ENCODE data around the gene VAMP8. TPM values are rescaled to one million over a fixed set of nuclear protein-coding genes. Genes with fewer than 3 reads are reported as not detected.
A peak's percentile ranks its signal among the peaks of the same experiment; 100 is the strongest.
"Not testable (repeated sequence)": the region's sequence is repeated elsewhere in the genome, so short reads cannot be mapped to it uniquely, and the experiment has no call there.

The VAMP8 gene
- total and polyA plus RNA-seq, 4 donors, result 29.2 to 140 (median 79.4) TPM

DNA sequence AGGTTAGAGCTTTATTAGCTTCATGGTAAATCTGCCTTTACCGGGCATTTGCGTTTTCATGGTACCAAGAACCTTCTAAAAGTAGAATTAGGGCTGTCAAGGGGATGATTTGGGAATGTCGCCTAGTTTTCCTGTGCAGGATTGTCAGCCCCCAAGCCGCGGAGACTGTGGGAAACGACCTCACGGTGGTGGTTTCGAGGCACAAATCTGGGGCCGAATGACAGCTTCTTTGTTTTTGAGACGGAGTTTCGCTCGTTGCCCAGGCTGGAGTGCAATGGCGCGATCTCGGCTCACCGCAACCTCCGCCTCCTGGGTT lies 38.0 kb downstream of the VAMP8 start:
- Histone ChIP-seq H3K27ac (ENCODE audit: low read depth in 1 of 2, low read length in 2 of 2) (peak overlapping the region in 1 of 2 donors; percentile 50), H3K4me1 (ENCODE audit: control insufficient read depth in 4 of 4, insufficient read depth in 4 of 4, low read length in 3 of 4) (peaks cover 0 to 26% (median 17%) of the 10 kb centered on the region in 4 donors), H3K4me3 (ENCODE audit: low read depth in 1 of 3, low read length in 3 of 3) (no peak overlapping the region), H3K9ac (ENCODE audit: low read depth in 1 of 2, low read length in 2 of 2) (no peak overlapping the region), H3K9me3 (ENCODE audit: control insufficient read depth in 4 of 4, low read length in 3 of 4) (no peaks in the 10 kb centered on the region), H3K36me3 (ENCODE audit: control insufficient read depth in 4 of 4, insufficient read depth in 3 of 4, low read depth in 1 of 4, low read length in 3 of 4) (peaks cover 0 to 9% (median 2%) of the 10 kb centered on the region in 4 donors), H3K27me3 (ENCODE audit: control insufficient read depth in 4 of 4, insufficient read depth in 4 of 4, low read length in 3 of 4) (no peaks in the 10 kb centered on the region)
- TF ChIP-seq HNF4G (IDR thresholded peaks at IDR 0.05), result no peak
- TF ChIP-seq HNF4A (conservative IDR thresholded peaks at IDR 0.05), result no peak
- TF ChIP-seq SP1 (IDR thresholded peaks at IDR 0.05), result no peak
- TF ChIP-seq, protein P1, sequence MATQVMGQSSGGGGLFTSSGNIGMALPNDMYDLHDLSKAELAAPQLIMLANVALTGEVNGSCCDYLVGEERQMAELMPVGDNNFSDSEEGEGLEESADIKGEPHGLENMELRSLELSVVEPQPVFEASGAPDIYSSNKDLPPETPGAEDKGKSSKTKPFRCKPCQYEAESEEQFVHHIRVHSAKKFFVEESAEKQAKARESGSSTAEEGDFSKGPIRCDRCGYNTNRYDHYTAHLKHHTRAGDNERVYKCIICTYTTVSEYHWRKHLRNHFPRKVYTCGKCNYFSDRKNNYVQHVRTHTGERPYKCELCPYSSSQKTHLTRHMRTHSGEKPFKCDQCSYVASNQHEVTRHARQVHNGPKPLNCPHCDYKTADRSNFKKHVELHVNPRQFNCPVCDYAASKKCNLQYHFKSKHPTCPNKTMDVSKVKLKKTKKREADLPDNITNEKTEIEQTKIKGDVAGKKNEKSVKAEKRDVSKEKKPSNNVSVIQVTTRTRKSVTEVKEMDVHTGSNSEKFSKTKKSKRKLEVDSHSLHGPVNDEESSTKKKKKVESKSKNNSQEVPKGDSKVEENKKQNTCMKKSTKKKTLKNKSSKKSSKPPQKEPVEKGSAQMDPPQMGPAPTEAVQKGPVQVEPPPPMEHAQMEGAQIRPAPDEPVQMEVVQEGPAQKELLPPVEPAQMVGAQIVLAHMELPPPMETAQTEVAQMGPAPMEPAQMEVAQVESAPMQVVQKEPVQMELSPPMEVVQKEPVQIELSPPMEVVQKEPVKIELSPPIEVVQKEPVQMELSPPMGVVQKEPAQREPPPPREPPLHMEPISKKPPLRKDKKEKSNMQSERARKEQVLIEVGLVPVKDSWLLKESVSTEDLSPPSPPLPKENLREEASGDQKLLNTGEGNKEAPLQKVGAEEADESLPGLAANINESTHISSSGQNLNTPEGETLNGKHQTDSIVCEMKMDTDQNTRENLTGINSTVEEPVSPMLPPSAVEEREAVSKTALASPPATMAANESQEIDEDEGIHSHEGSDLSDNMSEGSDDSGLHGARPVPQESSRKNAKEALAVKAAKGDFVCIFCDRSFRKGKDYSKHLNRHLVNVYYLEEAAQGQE (IDR thresholded peaks at IDR 0.05), result no peak
- TF ChIP-seq, protein P2, sequence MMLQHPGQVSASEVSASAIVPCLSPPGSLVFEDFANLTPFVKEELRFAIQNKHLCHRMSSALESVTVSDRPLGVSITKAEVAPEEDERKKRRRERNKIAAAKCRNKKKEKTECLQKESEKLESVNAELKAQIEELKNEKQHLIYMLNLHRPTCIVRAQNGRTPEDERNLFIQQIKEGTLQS (IDR thresholded peaks at IDR 0.05), result no peak
- TF ChIP-seq, protein P3, sequence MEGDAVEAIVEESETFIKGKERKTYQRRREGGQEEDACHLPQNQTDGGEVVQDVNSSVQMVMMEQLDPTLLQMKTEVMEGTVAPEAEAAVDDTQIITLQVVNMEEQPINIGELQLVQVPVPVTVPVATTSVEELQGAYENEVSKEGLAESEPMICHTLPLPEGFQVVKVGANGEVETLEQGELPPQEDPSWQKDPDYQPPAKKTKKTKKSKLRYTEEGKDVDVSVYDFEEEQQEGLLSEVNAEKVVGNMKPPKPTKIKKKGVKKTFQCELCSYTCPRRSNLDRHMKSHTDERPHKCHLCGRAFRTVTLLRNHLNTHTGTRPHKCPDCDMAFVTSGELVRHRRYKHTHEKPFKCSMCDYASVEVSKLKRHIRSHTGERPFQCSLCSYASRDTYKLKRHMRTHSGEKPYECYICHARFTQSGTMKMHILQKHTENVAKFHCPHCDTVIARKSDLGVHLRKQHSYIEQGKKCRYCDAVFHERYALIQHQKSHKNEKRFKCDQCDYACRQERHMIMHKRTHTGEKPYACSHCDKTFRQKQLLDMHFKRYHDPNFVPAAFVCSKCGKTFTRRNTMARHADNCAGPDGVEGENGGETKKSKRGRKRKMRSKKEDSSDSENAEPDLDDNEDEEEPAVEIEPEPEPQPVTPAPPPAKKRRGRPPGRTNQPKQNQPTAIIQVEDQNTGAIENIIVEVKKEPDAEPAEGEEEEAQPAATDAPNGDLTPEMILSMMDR (IDR thresholded peaks at IDR 0.05; ENCODE audit: low read depth, low read length, missing input control), result no peak
- TF ChIP-seq RAD21 (IDR thresholded peaks at IDR 0.05), result no peak
- TF ChIP-seq JUND (IDR thresholded peaks at IDR 0.05), result no peak
- DNase-seq (ENCODE audit: low spot score), result no peak
- 94% methylated on average over 17 of the region's 17 CpGs for WGBS

DNA sequence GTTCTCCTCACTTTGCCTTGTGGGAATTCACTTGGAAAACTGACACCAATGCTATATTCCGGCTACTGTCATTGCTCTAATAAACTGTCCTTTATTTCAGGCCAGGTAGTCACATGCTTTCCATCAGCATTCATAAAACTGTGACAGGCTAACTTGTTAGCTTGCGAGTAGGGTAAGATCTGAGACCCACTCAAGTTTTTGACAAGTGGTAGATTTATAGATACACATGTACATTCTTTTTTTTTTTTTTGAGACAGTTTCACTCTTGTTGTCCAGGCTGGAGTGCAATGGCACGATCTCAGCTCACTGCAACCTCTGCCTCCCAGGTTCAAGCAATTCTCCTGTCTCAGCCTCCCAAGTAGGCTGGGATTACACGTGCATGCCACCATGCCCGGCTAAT lies 40.3 kb downstream of the VAMP8 start:
- Histone ChIP-seq H3K4me1 (ENCODE audit: control insufficient read depth in 4 of 4, insufficient read depth in 4 of 4, low read length in 3 of 4) (peaks cover 0 to 15% (median 11%) of the 10 kb centered on the region in 4 donors), H3K36me3 (ENCODE audit: control insufficient read depth in 4 of 4, insufficient read depth in 3 of 4, low read depth in 1 of 4, low read length in 3 of 4) (peaks cover 7 to 22% (median 17%) of the 10 kb centered on the region in 4 donors)
- H3K27me3 ChIP-seq (ENCODE audit: control insufficient read depth in 4 of 4, insufficient read depth in 4 of 4, low read length in 3 of 4); H3K9me3 ChIP-seq (ENCODE audit: control insufficient read depth in 4 of 4, low read length in 3 of 4); H3K4me3 ChIP-seq (ENCODE audit: low read depth in 1 of 3, low read length in 3 of 3); DNase-seq (ENCODE audit: low spot score); H3K27ac ChIP-seq (ENCODE audit: low read depth in 1 of 2, low read length in 2 of 2); H3K9ac ChIP-seq (ENCODE audit: low read depth in 1 of 2, low read length in 2 of 2): not testable (repeated sequence)
- 91% methylated on average over 5 of the region's 5 CpGs for WGBS

DNA sequence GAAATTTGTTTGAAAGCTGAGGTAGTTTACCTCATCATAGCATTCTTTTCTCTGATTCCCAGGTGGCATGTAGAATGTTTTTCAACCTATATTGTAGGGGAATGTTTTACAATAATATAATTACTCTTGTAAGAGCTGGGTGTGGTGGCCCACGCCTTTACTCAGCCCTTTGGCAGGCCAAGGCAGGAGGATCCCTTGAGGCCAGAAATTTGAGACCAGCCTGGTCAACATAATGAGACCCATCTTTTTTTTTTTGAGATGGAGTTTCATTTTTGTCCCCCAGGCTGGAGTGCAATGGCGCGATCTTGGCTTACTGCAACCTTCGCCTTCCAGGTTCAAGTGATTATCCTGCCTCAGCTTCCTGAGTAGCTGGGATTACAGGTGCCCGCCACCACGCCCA lies 42.2 kb downstream of the VAMP8 start:
- TF ChIP-seq JUND (IDR thresholded peaks at IDR 0.05) (no peak), HNF4A (conservative IDR thresholded peaks at IDR 0.05) (no peak), NR2F2 (IDR thresholded peaks at IDR 0.05) (no peak), FOXA1 (IDR thresholded peaks at IDR 0.05) (no peak), RAD21 (IDR thresholded peaks at IDR 0.05) (no peak)
- TF ChIP-seq, protein P3 (IDR thresholded peaks at IDR 0.05; ENCODE audit: low read depth, low read length, missing input control), result no peak
- TF ChIP-seq, protein P4, sequence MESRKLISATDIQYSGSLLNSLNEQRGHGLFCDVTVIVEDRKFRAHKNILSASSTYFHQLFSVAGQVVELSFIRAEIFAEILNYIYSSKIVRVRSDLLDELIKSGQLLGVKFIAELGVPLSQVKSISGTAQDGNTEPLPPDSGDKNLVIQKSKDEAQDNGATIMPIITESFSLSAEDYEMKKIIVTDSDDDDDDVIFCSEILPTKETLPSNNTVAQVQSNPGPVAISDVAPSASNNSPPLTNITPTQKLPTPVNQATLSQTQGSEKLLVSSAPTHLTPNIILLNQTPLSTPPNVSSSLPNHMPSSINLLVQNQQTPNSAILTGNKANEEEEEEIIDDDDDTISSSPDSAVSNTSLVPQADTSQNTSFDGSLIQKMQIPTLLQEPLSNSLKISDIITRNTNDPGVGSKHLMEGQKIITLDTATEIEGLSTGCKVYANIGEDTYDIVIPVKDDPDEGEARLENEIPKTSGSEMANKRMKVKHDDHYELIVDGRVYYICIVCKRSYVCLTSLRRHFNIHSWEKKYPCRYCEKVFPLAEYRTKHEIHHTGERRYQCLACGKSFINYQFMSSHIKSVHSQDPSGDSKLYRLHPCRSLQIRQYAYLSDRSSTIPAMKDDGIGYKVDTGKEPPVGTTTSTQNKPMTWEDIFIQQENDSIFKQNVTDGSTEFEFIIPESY (IDR thresholded peaks at IDR 0.05), result no peak
- Histone ChIP-seq H3K36me3 (ENCODE audit: control insufficient read depth in 4 of 4, insufficient read depth in 3 of 4, low read depth in 1 of 4, low read length in 3 of 4) (peaks cover 8 to 39% (median 31%) of the 10 kb centered on the region in 4 donors), H3K4me1 (ENCODE audit: control insufficient read depth in 4 of 4, insufficient read depth in 4 of 4, low read length in 3 of 4) (peaks cover 0 to 15% (median 11%) of the 10 kb centered on the region in 4 donors), H3K9ac (ENCODE audit: low read depth in 1 of 2, low read length in 2 of 2) (no peak overlapping the region), H3K27me3 (ENCODE audit: control insufficient read depth in 4 of 4, insufficient read depth in 4 of 4, low read length in 3 of 4) (no peaks in the 10 kb centered on the region), H3K27ac (ENCODE audit: low read depth in 1 of 2, low read length in 2 of 2) (no peak overlapping the region), H3K4me3 (ENCODE audit: low read depth in 1 of 3, low read length in 3 of 3) (no peak overlapping the region), H3K9me3 (ENCODE audit: control insufficient read depth in 4 of 4, low read length in 3 of 4) (no peaks in the 10 kb centered on the region)
- WGBS, result 97% methylated on average over 6 of the region's 6 CpGs
- no peak for DNase-seq (ENCODE audit: low spot score)
